HG03442 (cell line): ENCODE measurements around the gene TRIOBP.
"Not testable (repeated sequence)": the region's sequence is repeated elsewhere in the genome, so short reads cannot be mapped to it uniquely, and the experiment has no call there.

Experiments used
- ATAC-seq: cut with Tn5 transposase; IDR thresholded peaks from one replicate; pipeline ENCODE4 v1.9.1; 2021; ENCODE audit warnings: mild to moderate bottlenecking, moderate library complexity; ENCODE audit not compliant: unreplicated experiment

TRIOBP gene

GRCh38 chr22:37769056-37769455, 72.2 kb downstream of the TRIOBP start:
- ATAC-seq, result no peak

GRCh38 chr22:37771081-37771480, 74.2 kb downstream of the TRIOBP start:
- no peak for ATAC-seq

GRCh38 chr22:37771702-37772427, 75.0 kb downstream of the TRIOBP start:
- no peak for ATAC-seq

- ATAC-seq, result no peak
These were observed 77.9 kb downstream of the TRIOBP start for GRCh38 chr22:37774728-37775127.

- ATAC-seq, result no peak
These were observed 79.2 kb downstream of the TRIOBP start for GRCh38 chr22:37775785-37776638.

- ATAC-seq, result no peak
These were observed 79.8 kb downstream of the TRIOBP start for GRCh38 chr22:37776639-37777005.

GRCh38 chr22:37777122-37777687, 80.4 kb downstream of the TRIOBP start:
- ATAC-seq, result no peak

GRCh38 chr22:37778370-37779009, 81.6 kb downstream of the TRIOBP start:
- no peak for ATAC-seq

- ATAC-seq, result no peak
These were observed 84.7 kb downstream of the TRIOBP start for GRCh38 chr22:37781434-37782059.

GRCh38 chr22:37782340-37783168, 85.7 kb downstream of the TRIOBP start:
- ATAC-seq, result no peak

- no peak for ATAC-seq
These were observed 88.1 kb downstream of the TRIOBP start for GRCh38 chr22:37784829-37785495.

- ATAC-seq, result no peak
These were observed 93.4 kb downstream of the TRIOBP start for GRCh38 chr22:37790234-37790633.

- no peak for ATAC-seq
These were observed 95.6 kb downstream of the TRIOBP start for GRCh38 chr22:37792494-37792893.

- no peak for ATAC-seq
These were observed 97.5 kb downstream of the TRIOBP start for GRCh38 chr22:37794376-37794775.

- no peak for ATAC-seq
These were observed 99.2 kb downstream of the TRIOBP start for GRCh38 chr22:37796079-37796478.

- ATAC-seq, result not testable (repeated sequence)
These were observed 100.4 kb downstream of the TRIOBP start for GRCh38 chr22:37797259-37797658.

GRCh38 chr22:37797874-37798500, 101.1 kb downstream of the TRIOBP start:
- no peak for ATAC-seq

- not testable (repeated sequence) for ATAC-seq
These were observed 103.1 kb downstream of the TRIOBP start for GRCh38 chr22:37799979-37800378.

GRCh38 chr22:37801946-37802309, 105.1 kb downstream of the TRIOBP start:
- ATAC-seq, result no peak
